HCT116 (cell line): ENCODE measurements around the gene FBLL1.

Experiments
- ATF3 ChIP-seq: IDR thresholded peaks from 2 replicates; pipeline ENCODE4 v1.6.1; 2012
- CEBPB ChIP-seq: IDR thresholded peaks from 2 replicates; pipeline ENCODE4 v1.6.1; 2012; ENCODE audit warnings: low read depth
- CTCF ChIP-seq, 3 experiments: fragments of 200-600 bp in 1 of 3; sonication (generic) in 1 of 3; IDR thresholded peaks in 2 of 3; conservative IDR thresholded peaks in 1 of 3; 2 replicates each; pipeline ENCODE4 v1.5.1; 2012 to 2017; ENCODE audit warnings: low read depth in 2 of 3, low read length in 2 of 3, antibody characterized with exemption in 1 of 3, borderline replicate concordance in 1 of 3, control low read depth in 1 of 3, mild to moderate bottlenecking in 1 of 3, mixed read lengths in 1 of 3, mixed run types in 1 of 3, moderate library complexity in 1 of 3; ENCODE audit not compliant: insufficient read depth in 1 of 3
- EZH2 ChIP-seq: fragments of 200-600 bp; sonication (generic); IDR thresholded peaks from 2 replicates; pipeline ENCODE4 v1.6.1; 2017; ENCODE audit warnings: antibody characterized with exemption, mixed run types
- EZH2phosphoT487 ChIP-seq: fragments of 200-600 bp; IDR thresholded peaks from 2 replicates; pipeline ENCODE4 v1.6.1; 2018; ENCODE audit warnings: antibody characterized with exemption, borderline replicate concordance
- FOSL1 ChIP-seq: IDR thresholded peaks from 2 replicates; pipeline ENCODE4 v1.6.1; 2012; ENCODE audit warnings: low read depth
- MAX ChIP-seq: IDR thresholded peaks from 2 replicates; pipeline ENCODE4 v1.6.1; 2012
- REST ChIP-seq: IDR thresholded peaks from 2 replicates; pipeline ENCODE4 v1.6.1; 2012; ENCODE audit warnings: low read depth
- SP1 ChIP-seq: IDR thresholded peaks from 2 replicates; pipeline ENCODE4 v1.6.1; 2012; ENCODE audit warnings: low read depth
- YY1 ChIP-seq: IDR thresholded peaks from 2 replicates; pipeline ENCODE4 v1.6.1; 2011; ENCODE audit warnings: low read length, low read depth, moderate library complexity, mild to moderate bottlenecking; ENCODE audit not compliant: insufficient replicate concordance; ENCODE audit errors: extremely low read depth
- ZBTB33 ChIP-seq: IDR thresholded peaks from 2 replicates; pipeline ENCODE4 v1.6.1; 2011; ENCODE audit warnings: mild to moderate bottlenecking, low read length, moderate library complexity; ENCODE audit not compliant: insufficient replicate concordance; ENCODE audit errors: extremely low read depth

GRCh38 chr5:168537176-168537575 lies 8.1 kb downstream of the FBLL1 start:
- TF ChIP-seq EZH2phosphoT487 (no peak), YY1 (no peak), MAX (no peak), CTCF (IDR thresholded peaks at IDR 0.05 in 2 of 3, conservative IDR thresholded peaks at IDR 0.05 in 1 of 3; ENCODE audit: borderline replicate concordance in 1 of 3, insufficient read depth in 1 of 3, low read depth in 2 of 3, low read length in 2 of 3) (no peak), CEBPB (no peak), EZH2 (no peak), SP1 (no peak), FOSL1 (no peak), ATF3 (no peak), ZBTB33 (no peak), REST (no peak)
